Activated naive CD4-positive, alpha-beta T cell treated with Interleukin-2 at 50 U/mL for 16 hours (primary cell): ENCODE results near the gene NPM3.

Experiments used
- DNase-seq: peaks from one replicate; pipeline ENCODE4 v3.0.0-alpha.2; 2020

NPM3 gene

GRCh38 chr10:101782811-101783735, at the start of gene NPM3:
Gene NPM3 (minus strand): TSS chr10:101783446. CDS start chr10:101783390, 56 bp downstream.
- DNase-seq: peak; percentile 90

- no peak for DNase-seq
Observed at GRCh38 chr10:101832325-101832771, 49.1 kb upstream of the NPM3 start.

GRCh38 chr10:101831169-101831811, 48.0 kb upstream of the NPM3 start:
- no peak for DNase-seq

GRCh38 chr10:101830322-101831168, 47.3 kb upstream of the NPM3 start:
- DNase-seq: peak; percentile 93

- DNase-seq: peak; percentile 63
Observed at GRCh38 chr10:101829561-101830315, 46.5 kb upstream of the NPM3 start.

GRCh38 chr10:101828766-101829551, 45.7 kb upstream of the NPM3 start:
- no peak for DNase-seq

GRCh38 chr10:101827919-101828600, 44.8 kb upstream of the NPM3 start:
- no peak for DNase-seq

- no peak for DNase-seq
Observed at GRCh38 chr10:101826852-101827434, 43.7 kb upstream of the NPM3 start.

- DNase-seq: no peak
Observed at GRCh38 chr10:101824736-101825135, 41.5 kb upstream of the NPM3 start.

GRCh38 chr10:101818872-101819633, 35.8 kb upstream of the NPM3 start:
- DNase-seq: no peak

- peak; percentile 98 for DNase-seq
Observed at GRCh38 chr10:101818119-101818871, 35.0 kb upstream of the NPM3 start, which contains the start of gene OGA. Gene OGA (minus strand): TSS chr10:101818444. CDS start chr10:101818022, 422 bp downstream.

- DNase-seq: peak; percentile 37
Observed at GRCh38 chr10:101817337-101818118, 34.3 kb upstream of the NPM3 start.

GRCh38 chr10:101816913-101817336, 33.7 kb upstream of the NPM3 start:
- no peak for DNase-seq

GRCh38 chr10:101816376-101816775, 33.1 kb upstream of the NPM3 start:
- no peak for DNase-seq

- no peak for DNase-seq
Observed at GRCh38 chr10:101814466-101815071, 31.3 kb upstream of the NPM3 start.

- DNase-seq: no peak
Observed at GRCh38 chr10:101812606-101813005, 29.4 kb upstream of the NPM3 start.

GRCh38 chr10:101807158-101807557, 23.9 kb upstream of the NPM3 start:
- DNase-seq: no peak
